GM18508 (cell line): Measurements from ENCODE around the gene EPHA7.

Experiments used
- ATAC-seq: cut with Tn5 transposase; IDR thresholded peaks from one replicate; pipeline ENCODE4 v1.9.1; 2021; ENCODE audit warnings: moderate number of reproducible peaks; ENCODE audit not compliant: insufficient read depth, unreplicated experiment

The EPHA7 gene

GRCh38 chr6:93266116-93266817 lies 153.1 kb downstream of the EPHA7 start:
- no peak for ATAC-seq

GRCh38 chr6:93260881-93261280 lies 158.5 kb downstream of the EPHA7 start:
- ATAC-seq, result no peak

GRCh38 chr6:93259332-93259731 lies 160.0 kb downstream of the EPHA7 start:
- no peak for ATAC-seq

GRCh38 chr6:93252930-93253329 lies 166.4 kb downstream of the EPHA7 start:
- no peak for ATAC-seq

- ATAC-seq, result no peak
Measured at GRCh38 chr6:93248631-93249030, 170.7 kb downstream of the EPHA7 start.

GRCh38 chr6:93243231-93243778 lies 176.1 kb downstream of the EPHA7 start:
- ATAC-seq, result no peak

- ATAC-seq, result no peak
Measured at GRCh38 chr6:93242049-93242448, 177.3 kb downstream of the EPHA7 start.

GRCh38 chr6:93238632-93239031 lies 180.7 kb downstream of the EPHA7 start:
- no peak for ATAC-seq

- ATAC-seq, result no peak
Measured at GRCh38 chr6:93235775-93236174, 183.6 kb downstream of the EPHA7 start.

GRCh38 chr6:93226822-93227221 lies 192.5 kb downstream of the EPHA7 start:
- ATAC-seq, result no peak

GRCh38 chr6:93222071-93222851 lies 197.1 kb downstream of the EPHA7 start:
- no peak for ATAC-seq

GRCh38 chr6:93219447-93219846 lies 199.9 kb downstream of the EPHA7 start:
- ATAC-seq, result no peak

- no peak for ATAC-seq
Measured at GRCh38 chr6:93218096-93218495, 201.3 kb downstream of the EPHA7 start.

GRCh38 chr6:93213028-93213427 lies 206.3 kb downstream of the EPHA7 start:
- no peak for ATAC-seq

- ATAC-seq, result no peak
Measured at GRCh38 chr6:93210908-93211307, 208.5 kb downstream of the EPHA7 start.

- ATAC-seq, result no peak
Measured at GRCh38 chr6:93209358-93209757, 210.0 kb downstream of the EPHA7 start.

GRCh38 chr6:93196406-93196970 lies 222.9 kb downstream of the EPHA7 start:
- no peak for ATAC-seq

- ATAC-seq, result no peak
Measured at GRCh38 chr6:93194480-93194879, 224.9 kb downstream of the EPHA7 start.

GRCh38 chr6:93193868-93194267 lies 225.5 kb downstream of the EPHA7 start:
- ATAC-seq, result no peak
